ENCODE results near the gene INPP1. TPM values are rescaled to one million over a fixed set of nuclear protein-coding genes. Genes with fewer than 3 reads are reported as not detected.
"Not testable (repeated sequence)": the region's sequence is repeated elsewhere in the genome, so short reads cannot be mapped to it uniquely, and the experiment has no call there.

Gene INPP1
- total RNA-seq, 2 donors from 2014 or later: 35.3 to 39.2 TPM

DNA sequence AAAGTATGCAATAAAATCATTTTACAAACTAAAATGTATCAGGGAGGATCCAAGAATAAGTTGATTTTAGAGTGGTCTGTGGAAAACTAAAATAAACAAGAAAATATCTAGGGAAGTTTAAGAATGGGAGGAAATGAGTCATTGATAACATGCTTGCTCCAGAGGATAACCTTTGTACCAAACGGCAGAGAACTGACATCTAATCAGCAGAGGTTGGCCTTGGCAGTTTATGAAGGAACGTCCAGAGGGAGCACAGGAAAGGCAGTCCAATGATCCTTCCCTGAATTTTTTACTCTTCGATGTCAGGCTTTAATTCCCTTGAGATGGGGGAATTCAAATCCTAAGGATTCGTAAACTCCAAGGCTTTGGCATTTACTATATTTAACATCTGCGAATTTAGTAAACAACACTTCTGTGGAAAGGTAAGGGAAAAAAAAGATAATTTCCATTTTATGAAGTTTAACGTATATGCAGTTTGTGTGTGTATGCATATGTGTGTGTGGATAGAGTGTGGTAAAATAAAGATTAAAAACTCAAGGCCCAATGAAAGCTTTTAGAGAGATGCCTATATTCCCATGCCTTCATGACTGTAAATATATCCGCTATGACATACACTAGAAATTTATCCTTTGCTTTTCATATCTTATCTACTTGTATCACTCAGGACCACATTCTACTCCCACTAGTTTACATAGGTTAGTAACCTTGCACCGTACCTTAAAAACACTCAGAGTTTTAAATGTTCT, 8.7 kb upstream of the INPP1 start:
- Histone ChIP-seq H3K9ac (ENCODE audit: low read depth in 2 of 2, low read length in 2 of 2) (no peak overlapping the region), H3K27me3 (no peaks in the 10 kb centered on the region), H3K9me3 (no peaks in the 10 kb centered on the region), H3K4me1 (no peaks in the 10 kb centered on the region), H3K36me3 (no peaks in the 10 kb centered on the region), H3K27ac (peak overlapping the region; percentile 7), H3K4me3 (no peak overlapping the region)
- intact Hi-C loops (cut with DNase I): loop anchor here (5.0 kb wide), 1 partner anchor 38 kb away; no protein-coding TSS in a partner anchor
- TF ChIP-seq, protein P1, sequence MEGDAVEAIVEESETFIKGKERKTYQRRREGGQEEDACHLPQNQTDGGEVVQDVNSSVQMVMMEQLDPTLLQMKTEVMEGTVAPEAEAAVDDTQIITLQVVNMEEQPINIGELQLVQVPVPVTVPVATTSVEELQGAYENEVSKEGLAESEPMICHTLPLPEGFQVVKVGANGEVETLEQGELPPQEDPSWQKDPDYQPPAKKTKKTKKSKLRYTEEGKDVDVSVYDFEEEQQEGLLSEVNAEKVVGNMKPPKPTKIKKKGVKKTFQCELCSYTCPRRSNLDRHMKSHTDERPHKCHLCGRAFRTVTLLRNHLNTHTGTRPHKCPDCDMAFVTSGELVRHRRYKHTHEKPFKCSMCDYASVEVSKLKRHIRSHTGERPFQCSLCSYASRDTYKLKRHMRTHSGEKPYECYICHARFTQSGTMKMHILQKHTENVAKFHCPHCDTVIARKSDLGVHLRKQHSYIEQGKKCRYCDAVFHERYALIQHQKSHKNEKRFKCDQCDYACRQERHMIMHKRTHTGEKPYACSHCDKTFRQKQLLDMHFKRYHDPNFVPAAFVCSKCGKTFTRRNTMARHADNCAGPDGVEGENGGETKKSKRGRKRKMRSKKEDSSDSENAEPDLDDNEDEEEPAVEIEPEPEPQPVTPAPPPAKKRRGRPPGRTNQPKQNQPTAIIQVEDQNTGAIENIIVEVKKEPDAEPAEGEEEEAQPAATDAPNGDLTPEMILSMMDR (IDR thresholded peaks at IDR 0.05): no peak
- DNase-seq: peak; percentile 71

DNA sequence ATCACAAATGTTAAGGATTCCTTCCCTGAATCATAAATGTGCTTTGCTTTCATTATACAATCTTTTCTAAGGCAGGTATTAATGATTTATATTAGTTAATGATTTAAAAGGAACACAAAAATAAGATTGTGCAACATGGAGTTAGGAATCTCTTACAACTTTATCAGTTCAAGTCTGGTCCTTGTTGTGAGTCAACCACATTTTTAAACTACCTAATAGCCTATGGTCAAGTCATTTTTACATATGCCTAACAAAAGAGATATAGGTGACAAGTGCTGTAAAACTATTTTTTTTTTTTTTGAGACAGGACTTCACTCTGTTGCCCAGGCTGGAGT, 8.2 kb upstream of the INPP1 start:
- Histone ChIP-seq H3K9me3 (no peaks in the 10 kb centered on the region), H3K36me3 (no peaks in the 10 kb centered on the region), H3K4me1 (no peaks in the 10 kb centered on the region), H3K9ac (ENCODE audit: low read depth in 2 of 2, low read length in 2 of 2) (no peak overlapping the region), H3K27me3 (no peaks in the 10 kb centered on the region), H3K27ac (peak overlapping the region; percentile 7), H3K4me3 (no peak overlapping the region)
- intact Hi-C loops (cut with DNase I): no loop called here
- no peak for DNase-seq
- TF ChIP-seq, protein P1 (IDR thresholded peaks at IDR 0.05): no peak

DNA sequence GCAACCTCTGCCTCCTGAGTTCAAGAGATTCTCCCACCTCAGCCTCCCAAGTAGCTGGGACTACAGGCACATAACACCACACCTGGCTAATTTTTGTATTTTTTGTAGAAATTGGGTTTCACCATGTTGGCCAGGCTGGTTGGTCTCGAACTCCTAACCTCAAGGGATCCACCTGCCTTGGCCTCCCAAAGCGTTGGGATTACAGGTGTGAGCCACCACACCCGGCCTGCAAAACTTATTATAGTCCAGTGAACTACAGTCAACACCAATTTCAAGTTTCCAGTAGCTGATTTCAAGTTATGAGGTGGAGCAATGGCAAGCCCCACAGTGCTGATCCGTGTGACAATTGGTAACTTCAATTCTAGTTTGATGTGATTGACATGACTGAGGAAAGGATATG, 7.8 kb upstream of the INPP1 start:
- DNase-seq; intact Hi-C loops (cut with DNase I); H3K9me3 ChIP-seq; H3K4me1 ChIP-seq; H3K9ac ChIP-seq (ENCODE audit: low read depth in 2 of 2, low read length in 2 of 2); H3K36me3 ChIP-seq; H3K27ac ChIP-seq; H3K27me3 ChIP-seq; H3K4me3 ChIP-seq: not testable (repeated sequence)

- TF ChIP-seq, protein P1 (IDR thresholded peaks at IDR 0.05): no peak
- no peak for DNase-seq
- no peaks in the 10 kb centered on the region for H3K9me3 ChIP-seq
- no peaks in the 10 kb centered on the region for H3K4me1 ChIP-seq
- H3K27me3 ChIP-seq: no peaks in the 10 kb centered on the region
- H3K4me3 ChIP-seq: no peak overlapping the region
- no peaks in the 10 kb centered on the region for H3K36me3 ChIP-seq
- intact Hi-C loops (cut with DNase I): no loop called here
- H3K9ac ChIP-seq (ENCODE audit: low read depth in 2 of 2, low read length in 2 of 2): no peak overlapping the region
- H3K27ac ChIP-seq: no peak overlapping the region
Observed at GRCh38 chr2:190336420-190336819, 7.0 kb upstream of the INPP1 start.

- no peaks in the 10 kb centered on the region for H3K4me1 ChIP-seq
- no peak overlapping the region for H3K27ac ChIP-seq
- H3K4me3 ChIP-seq: no peak overlapping the region
- intact Hi-C loops (cut with DNase I): no loop called here
- no peaks in the 10 kb centered on the region for H3K9me3 ChIP-seq
- DNase-seq: no peak
- H3K9ac ChIP-seq (ENCODE audit: low read depth in 2 of 2, low read length in 2 of 2): no peak overlapping the region
- no peaks in the 10 kb centered on the region for H3K36me3 ChIP-seq
- TF ChIP-seq, protein P1 (IDR thresholded peaks at IDR 0.05): no peak
- H3K27me3 ChIP-seq: no peaks in the 10 kb centered on the region
Observed at GRCh38 chr2:190338453-190338852, 4.9 kb upstream of the INPP1 start.

- Histone ChIP-seq H3K27ac (no peak overlapping the region), H3K27me3 (no peaks in the 10 kb centered on the region), H3K9me3 (no peaks in the 10 kb centered on the region), H3K4me3 (no peak overlapping the region), H3K36me3 (no peaks in the 10 kb centered on the region), H3K4me1 (no peaks in the 10 kb centered on the region), H3K9ac (ENCODE audit: low read depth in 2 of 2, low read length in 2 of 2) (no peak overlapping the region)
- intact Hi-C loops (cut with DNase I): no loop called here
- DNase-seq: no peak
- TF ChIP-seq, protein P1 (IDR thresholded peaks at IDR 0.05): no peak
Observed at GRCh38 chr2:190339394-190339793, 4.0 kb upstream of the INPP1 start.
